Fibroblast of skin of left quadriceps (primary cell): ENCODE measurements around the gene SAFB.

Experiments
- DNase-seq, 2 experiments: peaks; one replicate each; pipeline ENCODE4 v3.0.0-alpha.2; 2013; ENCODE audit warnings: low read depth in 2 of 2

SAFB gene

GRCh38 chr19:5622465-5623396 is at the start of gene SAFB, which contains the start of gene SAFB2:
TSS of gene SAFB (plus strand) at chr19:5623083. CDS start at chr19:5623206, 123 bp downstream.
TSS of gene SAFB2 (minus strand) at chr19:5622776. CDS start at chr19:5622715, 61 bp downstream.
- DNase-seq, result peak; percentile 99

DNA sequence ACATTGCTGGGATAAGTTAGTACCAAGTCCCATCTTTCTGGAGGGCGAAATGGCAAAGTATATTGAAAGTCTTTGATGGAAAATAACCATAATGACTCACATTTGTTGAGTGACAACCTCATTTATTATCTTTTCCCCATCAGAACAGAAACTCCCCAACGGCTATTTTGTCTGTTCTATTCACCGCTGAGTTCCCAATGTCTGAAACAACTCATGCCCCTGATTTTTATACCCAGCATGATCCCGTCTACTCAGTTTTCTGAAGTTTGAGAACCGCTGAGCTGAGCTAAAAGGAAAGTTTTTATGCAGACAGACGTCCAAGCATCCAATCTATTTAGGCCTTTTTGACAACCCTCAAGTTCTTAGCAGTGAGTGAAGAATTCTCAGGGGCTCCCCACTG is 47.3 kb upstream of the SAFB start:
- no peak for DNase-seq

DNA sequence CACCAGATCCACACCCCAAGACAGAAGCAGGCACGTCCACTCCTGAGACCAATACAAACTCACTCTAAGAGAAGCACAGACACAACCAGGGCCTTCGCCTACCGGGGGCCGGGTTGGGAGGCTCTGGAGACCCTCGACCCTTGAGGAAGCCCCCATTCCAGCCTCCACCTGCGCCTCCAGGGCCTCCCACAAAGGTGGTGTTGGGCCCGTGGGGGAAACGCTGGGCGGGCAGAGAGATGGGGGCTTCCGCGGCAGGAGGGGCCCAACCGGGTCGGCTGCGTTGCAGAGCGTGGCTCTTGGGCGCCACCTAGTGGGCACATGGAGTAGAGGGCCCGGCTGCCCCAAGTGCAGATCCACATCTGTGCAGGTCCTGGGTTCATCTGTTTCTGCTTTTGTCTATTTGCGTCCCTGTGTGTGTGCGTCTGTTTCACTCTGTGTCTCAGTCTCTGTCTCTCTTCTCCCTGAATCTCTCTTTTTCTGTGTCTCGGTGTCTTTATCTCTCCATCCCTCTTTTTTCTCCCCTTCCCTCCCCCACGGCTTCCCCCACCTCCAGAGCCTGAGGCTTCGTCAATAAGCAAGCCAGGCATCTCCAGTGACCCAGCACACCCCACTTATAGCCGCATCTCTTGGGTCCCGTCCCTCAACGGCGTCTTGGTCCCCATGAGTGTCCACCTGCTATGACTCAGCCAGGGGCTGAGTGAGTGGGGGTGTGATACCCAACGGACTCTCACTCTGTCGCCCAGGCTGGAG is 44.6 kb upstream of the SAFB start:
- peak; percentile 31 to 32 for DNase-seq

DNA sequence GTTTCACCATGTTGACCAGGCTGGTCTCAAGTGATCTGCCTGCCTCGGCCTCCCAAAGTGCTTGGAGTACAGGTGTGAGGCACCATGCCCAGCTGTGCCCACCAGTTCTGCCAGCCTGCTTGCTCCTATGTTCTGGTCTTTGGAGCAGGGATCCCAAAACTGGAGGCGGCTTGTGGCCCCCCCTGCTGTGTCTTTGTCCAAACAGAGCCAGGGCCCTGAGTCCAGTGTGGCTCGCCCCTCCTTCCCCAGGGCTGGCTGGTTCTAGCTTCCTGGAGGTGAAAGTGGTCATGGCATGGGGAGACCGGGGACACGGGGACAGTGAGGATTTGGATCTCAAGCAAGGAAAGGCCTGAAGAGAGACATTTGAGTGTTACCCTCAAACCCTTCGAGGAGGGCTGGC is 43.6 kb upstream of the SAFB start:
- DNase-seq, result no peak

- no peak for DNase-seq
Observed at GRCh38 chr19:5579697-5580096, 43.2 kb upstream of the SAFB start.

DNA sequence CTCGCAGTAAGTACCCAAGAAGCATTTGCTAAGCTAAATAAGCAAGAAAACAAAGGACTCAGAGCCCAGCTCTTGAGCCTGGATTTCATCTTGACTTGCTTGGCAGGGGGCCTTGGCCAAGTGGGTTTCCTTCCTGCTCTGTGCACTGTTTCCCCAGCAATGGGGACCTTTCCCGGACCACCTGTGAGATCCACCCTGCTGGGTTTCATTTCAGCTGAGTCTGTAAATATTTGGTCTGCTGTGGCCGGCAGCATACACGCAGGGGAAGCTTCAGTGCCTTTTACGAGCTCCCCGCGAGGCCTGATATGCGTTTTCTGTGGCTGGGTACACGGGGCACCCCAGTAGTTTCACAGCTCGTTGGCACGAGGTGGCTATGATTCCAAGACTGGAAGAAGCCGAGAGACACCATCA is 42.7 kb upstream of the SAFB start:
- no peak for DNase-seq

DNA sequence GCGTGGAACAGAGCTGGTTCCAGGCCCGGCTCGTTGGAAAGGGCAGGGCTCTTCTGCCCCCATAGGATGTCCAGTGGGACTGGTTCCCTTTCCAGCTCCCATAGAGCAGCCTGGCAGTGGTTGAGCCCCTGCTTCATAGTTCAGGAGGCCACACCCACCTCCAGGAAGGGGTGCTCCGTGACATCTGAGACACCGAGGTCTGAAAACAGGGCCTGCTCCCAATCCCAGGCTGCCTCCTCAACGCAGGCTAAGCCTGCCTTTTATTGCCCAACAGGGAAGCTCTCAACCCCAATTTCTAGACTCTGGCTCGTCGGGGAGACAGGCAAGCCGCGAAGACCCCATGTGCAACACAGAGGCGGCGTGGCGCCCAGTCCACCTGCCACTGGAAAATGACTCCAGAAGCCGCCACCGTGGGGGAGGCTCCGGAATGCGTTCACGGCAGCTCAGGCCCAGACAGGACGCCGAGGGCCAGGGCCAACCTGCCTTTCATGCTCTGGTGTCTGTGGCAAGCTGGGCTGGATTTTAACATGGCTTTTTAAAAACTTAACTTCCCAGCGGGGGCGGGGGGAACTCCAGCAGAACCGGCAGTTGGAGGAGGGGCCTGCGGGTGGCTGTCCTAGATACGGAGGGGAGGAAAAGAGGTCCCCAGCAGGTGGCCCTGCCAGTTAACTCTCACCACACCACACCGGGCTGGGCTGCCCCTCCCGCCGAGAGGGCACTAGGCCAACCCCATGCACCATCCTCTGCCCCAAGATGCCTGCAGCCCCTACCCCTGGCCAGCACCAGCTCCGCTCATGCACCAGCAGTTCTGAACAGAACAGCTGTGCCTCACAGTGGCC is 37.2 kb upstream of the SAFB start:
- DNase-seq, result no peak

- no peak for DNase-seq
Observed at GRCh38 chr19:5586300-5587070, 36.4 kb upstream of the SAFB start.

- DNase-seq, result no peak
Observed at GRCh38 chr19:5587071-5587455, 35.8 kb upstream of the SAFB start.

DNA sequence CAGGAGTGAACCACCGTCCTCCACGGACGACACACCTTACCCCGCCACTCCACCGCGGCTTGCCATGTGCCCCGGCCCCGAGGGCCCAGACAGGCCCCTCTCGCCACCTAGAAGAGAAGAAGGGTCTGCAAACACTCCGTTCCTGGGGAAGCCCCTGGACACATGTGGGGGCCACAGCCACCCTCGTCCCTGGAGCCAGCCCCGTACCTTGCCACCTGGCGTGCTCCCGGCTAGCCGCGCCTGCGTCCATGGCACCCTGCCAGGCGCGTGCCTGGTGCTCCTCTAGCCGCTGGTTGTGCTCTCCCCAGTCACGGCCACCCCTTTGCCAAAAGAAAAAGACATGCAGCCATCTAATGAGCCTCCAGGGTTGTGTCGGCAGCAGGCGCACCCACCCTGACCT is 35.2 kb upstream of the SAFB start:
- DNase-seq, result no peak

- DNase-seq, result no peak
Observed at GRCh38 chr19:5588441-5588840, 34.4 kb upstream of the SAFB start.

DNA sequence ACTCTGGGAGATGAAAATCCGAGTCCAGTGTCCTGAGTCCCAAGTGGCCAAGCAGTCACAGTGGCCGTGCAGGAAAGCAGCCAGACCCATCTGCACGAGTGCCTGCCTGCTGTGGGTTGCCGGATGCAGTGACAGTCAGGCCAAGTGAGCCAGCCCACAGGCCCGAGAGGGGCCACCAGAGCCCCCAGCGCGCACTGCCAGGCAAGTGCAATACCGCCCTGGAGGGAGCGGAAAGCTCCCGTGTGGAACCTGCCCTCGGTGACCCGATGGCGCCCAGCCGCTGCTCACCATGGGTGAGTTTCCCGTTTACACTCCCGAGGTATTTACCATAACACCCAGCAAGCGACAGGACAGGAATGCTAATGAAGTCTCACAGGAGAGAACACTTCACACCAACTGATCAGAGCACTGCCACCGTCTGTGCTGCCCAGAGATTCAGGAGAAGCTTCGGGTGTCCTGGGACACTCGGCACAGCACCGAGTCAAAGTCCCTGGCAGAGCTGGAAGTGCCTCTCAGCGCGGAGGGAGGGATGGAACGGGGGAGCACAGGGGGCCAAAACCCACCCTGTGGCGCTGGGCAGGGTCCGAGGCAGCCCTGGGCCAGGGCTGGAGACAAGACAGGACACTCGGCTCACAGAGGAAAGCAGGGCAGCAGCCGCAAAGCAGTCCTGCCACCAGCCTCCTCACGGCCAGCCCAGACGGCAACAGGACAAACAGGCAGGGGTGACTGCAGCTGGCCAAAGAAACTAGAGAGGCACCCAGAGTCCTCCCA is 33.8 kb upstream of the SAFB start:
- DNase-seq, result no peak

DNA sequence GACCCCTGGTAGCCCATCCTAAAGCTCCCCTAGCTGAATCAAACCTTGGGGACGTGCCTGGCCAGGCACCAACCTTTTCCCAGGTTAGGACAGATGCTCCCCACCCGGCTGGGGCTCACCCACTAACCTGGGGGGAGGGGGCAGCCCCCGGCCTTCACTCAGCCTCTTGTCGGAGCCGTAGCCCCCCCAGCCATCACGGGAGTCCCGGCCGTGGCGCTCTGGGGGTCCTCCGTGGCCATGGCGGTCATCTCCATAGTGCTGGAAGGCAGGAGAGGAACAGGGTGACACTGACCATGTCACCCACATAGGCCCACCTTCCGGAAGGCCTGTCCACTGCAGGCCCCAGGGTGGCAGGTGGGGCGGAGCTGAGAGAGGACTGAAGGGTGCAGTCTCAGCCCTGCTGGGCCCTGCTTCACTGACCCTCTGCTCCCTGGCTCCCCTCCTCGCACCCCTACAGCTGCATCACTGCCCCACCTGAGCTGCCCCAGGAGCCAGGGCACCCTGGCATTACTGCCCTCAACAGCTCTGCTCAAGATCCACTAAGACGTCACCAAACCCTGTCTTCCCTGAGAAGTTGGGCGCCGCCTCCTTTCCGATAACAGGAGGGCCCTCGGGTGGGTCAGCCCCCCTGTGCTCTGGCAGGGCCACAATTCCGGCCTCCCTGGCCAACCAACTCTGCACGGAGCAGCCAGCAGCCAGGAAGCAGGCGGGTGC is 32.6 kb upstream of the SAFB start:
- DNase-seq, result no peak

DNA sequence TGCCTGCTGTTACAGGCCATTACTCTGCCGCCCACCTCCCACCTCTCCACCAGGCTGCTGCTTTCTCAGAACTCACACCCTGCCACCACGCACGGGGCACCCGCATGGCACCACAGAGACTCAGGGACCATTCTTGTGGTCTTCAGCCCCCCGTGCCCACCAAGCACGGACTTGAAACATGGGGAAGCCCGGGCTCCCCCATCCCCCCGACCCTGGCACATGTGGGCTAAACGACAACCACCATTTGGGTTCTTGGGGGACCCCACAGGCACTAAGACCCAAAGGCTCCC is 32.1 kb upstream of the SAFB start:
- DNase-seq, result no peak

GRCh38 chr19:5591476-5591875 is 31.4 kb upstream of the SAFB start:
- DNase-seq, result no peak

DNA sequence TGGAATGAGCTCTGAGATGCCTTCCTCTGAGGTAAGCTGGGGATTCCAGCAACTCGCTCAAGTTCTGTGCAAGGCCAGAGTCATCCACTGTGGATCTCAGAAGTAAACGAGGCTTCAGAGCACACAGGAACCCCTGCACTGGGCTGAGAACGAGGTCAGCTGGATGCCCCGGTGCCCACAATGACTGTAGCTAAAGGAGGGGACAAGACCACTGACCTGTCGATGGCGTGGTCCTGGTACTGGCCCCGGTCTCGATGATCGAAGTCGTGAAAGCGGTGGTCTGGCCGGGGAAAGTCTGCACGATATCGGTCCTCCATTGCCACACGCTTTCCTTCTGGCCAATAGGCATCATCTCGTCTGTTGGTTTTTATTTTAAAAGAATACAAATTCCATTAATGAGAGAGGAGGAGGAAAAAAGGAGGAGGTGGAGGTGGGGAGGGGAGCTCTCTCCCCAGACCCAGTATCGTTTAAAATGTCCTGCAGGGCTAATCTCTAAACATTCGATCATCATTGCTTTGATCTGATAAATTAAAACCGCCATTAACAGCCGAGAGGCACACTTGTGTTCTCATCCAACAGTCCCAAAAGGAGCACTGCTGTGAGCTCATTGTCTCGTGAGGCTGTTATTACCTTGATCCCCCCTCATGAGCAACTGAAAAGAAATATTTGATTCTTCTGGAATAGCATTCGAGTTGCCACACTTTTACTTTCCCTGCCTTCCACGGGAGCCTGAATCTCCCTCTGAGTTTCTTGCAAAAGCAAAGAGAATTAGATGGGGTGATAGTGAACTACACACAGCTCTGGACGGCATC is 30.1 kb upstream of the SAFB start:
- no peak for DNase-seq

DNA sequence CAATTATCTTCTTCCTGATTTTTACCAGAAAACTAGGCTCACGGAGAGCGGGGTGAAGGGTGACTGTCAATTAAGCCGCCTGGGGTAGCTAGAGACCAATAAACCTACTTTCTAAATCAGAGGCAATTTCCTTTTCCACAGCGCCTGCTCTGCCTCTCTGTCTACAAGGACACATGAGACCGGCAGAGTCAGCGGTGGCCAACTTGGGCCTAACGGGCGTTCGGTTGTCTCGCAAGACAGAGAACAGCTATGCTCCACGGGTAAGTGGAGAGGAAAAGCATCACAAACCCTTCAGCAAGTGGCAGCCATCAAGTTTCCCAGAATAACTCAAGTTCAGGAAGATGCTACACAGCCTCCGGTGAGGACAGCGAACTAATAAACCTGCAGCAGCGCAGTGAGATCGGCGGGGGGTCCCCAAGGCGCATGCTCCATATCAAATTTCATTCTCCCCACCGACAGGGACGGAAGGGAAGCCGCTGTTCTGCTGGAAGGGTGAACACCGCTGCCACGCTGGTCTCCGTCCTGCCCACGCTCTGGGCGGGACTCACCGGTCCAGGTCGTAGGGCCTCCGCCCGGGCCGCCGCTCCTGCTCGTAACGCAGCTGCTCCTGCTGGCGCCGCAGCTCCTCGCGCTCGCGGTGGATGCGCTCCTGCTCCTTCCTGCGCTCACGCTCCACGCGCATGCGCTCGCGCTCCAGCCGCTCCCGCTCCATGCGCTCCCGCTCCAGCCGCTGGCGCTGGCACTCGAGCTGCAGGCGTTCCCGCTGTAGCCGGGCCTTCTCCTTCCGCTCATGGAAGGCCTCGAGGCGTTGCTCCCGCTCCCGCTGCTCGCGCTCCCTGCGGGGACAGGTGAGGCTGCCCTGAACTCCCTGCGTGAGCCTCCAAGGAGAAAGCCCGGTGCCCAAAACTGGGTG is 29.3 kb upstream of the SAFB start:
- DNase-seq, result no peak

DNA sequence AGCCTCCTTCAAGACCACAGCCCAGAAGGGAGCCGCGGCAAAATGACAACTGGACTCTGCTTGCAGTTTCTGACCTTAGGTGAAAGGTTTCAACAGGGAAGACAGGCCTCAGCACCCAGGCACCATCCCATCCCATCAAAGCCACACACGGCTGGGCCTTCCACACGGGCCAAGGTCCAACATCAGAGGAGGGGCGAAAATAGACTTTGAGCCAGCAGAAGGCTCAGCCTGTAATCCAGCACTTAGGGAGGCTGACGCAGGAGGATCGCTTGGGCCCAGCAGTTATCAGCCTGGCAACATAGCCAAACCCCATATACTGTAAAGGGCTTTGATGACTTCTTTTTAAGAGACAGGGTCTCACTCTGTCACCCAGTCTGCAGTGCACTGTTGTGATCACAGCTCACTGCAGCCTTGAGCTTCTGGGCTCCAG is 28.3 kb upstream of the SAFB start:
- DNase-seq, result no peak
